Mucosa of descending colon (tissue), 3 donors: ENCODE results near the gene EFCAB5. TPM values are rescaled to one million over a fixed set of nuclear protein-coding genes. Genes with fewer than 3 reads are reported as not detected.
A peak's percentile ranks its signal among the peaks of the same experiment; 100 is the strongest.

Source experiments
- ATAC-seq: fragments of 200-7000 bp; cut with Tn5 transposase; one replicate; pipeline ENCODE4 v1.9.1; 2020; ENCODE audit warnings: mild to moderate bottlenecking, moderate library complexity
- DNase-seq, 3 donors: peaks; one replicate each; pipeline ENCODE4 v3.0.0-alpha.2; 2020
- H3K36me3 ChIP-seq: fragments of 200-600 bp; one replicate; pipeline ENCODE4 v1.8.0; 2021; ENCODE audit warnings: low read depth, mild to moderate bottlenecking
- H3K4me1 ChIP-seq: fragments of 200-600 bp; one replicate; pipeline ENCODE4 v1.8.0; 2021; ENCODE audit warnings: low read depth, mild to moderate bottlenecking
- H3K4me3 ChIP-seq: fragments of 200-600 bp; one replicate; pipeline ENCODE4 v1.8.0; 2021; ENCODE audit warnings: mild to moderate bottlenecking
- H3K9me3 ChIP-seq: fragments of 200-600 bp; one replicate; pipeline ENCODE4 v1.8.0; 2021; ENCODE audit warnings: mild to moderate bottlenecking
- CTCF ChIP-seq: fragments of 200-600 bp; IDR thresholded peaks from one replicate; pipeline ENCODE4 v1.8.0; 2022; ENCODE audit warnings: antibody characterized with exemption, mild to moderate bottlenecking
- intact Hi-C, 2 donors: fragments of 100-400 bp; cut with DNase I in 1 of 2; cut with micrococcal nuclease in 1 of 2; formaldehyde crosslinking; loops; one replicate each; pipeline versions ENCODE4 v1.11.0 to v1.11.1; 2022; cut with DNase I, micrococcal nuclease
- total RNA-seq, 3 donors: library from RNA; stranded (reverse); fragmentation: NEBNext Ultra II Directional in 2 of 3; extraction: Animal tissue kit (Norgen Biotek cat#: 25700) in 2 of 3; gene quantifications; one replicate each; pipeline versions ENCODE4 v1.2.1 to v1.2.4, GENCODE V29; 2021 to 2023
- donor health status: DM: no; HTN: no; CAD: no; lungs with moderate emphysema.
- donor health status: DM: no; HTN: no; CAD: no.
- donor health status: DM: no; HTN: yes; CAD: no.

The EFCAB5 gene
- total RNA-seq, 3 donors from 2014 or later, result 1.0 to 4.1 (median 2.4) TPM

GRCh38 chr17:29959658-29960337 lies 18.4 kb downstream of the EFCAB5 start:
- TF ChIP-seq CTCF, result no peak
- intact Hi-C loops, result no loop called here
- no peaks in the 10 kb centered on the region for H3K36me3 ChIP-seq
- no peaks in the 10 kb centered on the region for H3K4me1 ChIP-seq
- H3K9me3 ChIP-seq, result peaks cover under 1% of the 10 kb centered on the region
- ATAC-seq (no peak), DNase-seq (no peak)
- no peak overlapping the region for H3K4me3 ChIP-seq

GRCh38 chr17:29962656-29963055 lies 21.2 kb downstream of the EFCAB5 start:
- DNase-seq, result no peak
- Histone ChIP-seq H3K4me1 (no peaks in the 10 kb centered on the region), H3K4me3 (no peak overlapping the region), H3K36me3 (no peaks in the 10 kb centered on the region), H3K9me3 (no peaks in the 10 kb centered on the region)
- no peak for TF ChIP-seq CTCF
- ATAC-seq, result no peak
- intact Hi-C loops, result no loop called here

- H3K4me3 ChIP-seq, result no peak overlapping the region
- no peaks in the 10 kb centered on the region for H3K36me3 ChIP-seq
- DNase-seq (no peak), ATAC-seq (no peak)
- no peaks in the 10 kb centered on the region for H3K4me1 ChIP-seq
- H3K9me3 ChIP-seq, result no peaks in the 10 kb centered on the region
- TF ChIP-seq CTCF, result no peak
- intact Hi-C loops, result no loop called here
Observed at GRCh38 chr17:29968271-29968670, 26.8 kb downstream of the EFCAB5 start.

GRCh38 chr17:29972277-29972676 lies 30.8 kb downstream of the EFCAB5 start:
- intact Hi-C loops, result no loop called here
- ATAC-seq (no peak), DNase-seq (no peak)
- no peak for TF ChIP-seq CTCF
- no peaks in the 10 kb centered on the region for H3K4me1 ChIP-seq
- H3K9me3 ChIP-seq, result no peaks in the 10 kb centered on the region
- H3K4me3 ChIP-seq, result no peak overlapping the region
- no peaks in the 10 kb centered on the region for H3K36me3 ChIP-seq

- Histone ChIP-seq H3K4me3 (no peak overlapping the region), H3K4me1 (no peaks in the 10 kb centered on the region), H3K9me3 (no peaks in the 10 kb centered on the region), H3K36me3 (no peaks in the 10 kb centered on the region)
- intact Hi-C loops, result no loop called here
- ATAC-seq (peak; percentile 99), DNase-seq (peak in 2 of 3 donors; percentile 40 to 75)
- TF ChIP-seq CTCF, result no peak
Observed at GRCh38 chr17:29973005-29973404, 31.6 kb downstream of the EFCAB5 start.

GRCh38 chr17:29977836-29978235 lies 36.4 kb downstream of the EFCAB5 start:
- no peak for ATAC-seq
- no peaks in the 10 kb centered on the region for H3K36me3 ChIP-seq
- no peaks in the 10 kb centered on the region for H3K4me1 ChIP-seq
- intact Hi-C loops, result no loop called here
- no peak for TF ChIP-seq CTCF
- DNase-seq, result no peak
- H3K9me3 ChIP-seq, result no peaks in the 10 kb centered on the region
- H3K4me3 ChIP-seq, result no peak overlapping the region
